GM13977 (cell line): Measurements from ENCODE around the gene IFI27L1.
A peak's percentile ranks its signal among the peaks of the same experiment; 100 is the strongest.

Experiments
- DNase-seq: peaks from one replicate; pipeline ENCODE4 v3.0.0; 2012; ENCODE audit warnings: low spot score
- in situ Hi-C: fragments of 300-500 bp; cut with MboI; formaldehyde crosslinking; loops from one replicate; pipeline ENCODE4 v1.12.0; 2022; ENCODE audit warnings: low sequenced_read_pairs, low pct_unique_long_range_greater_than_20kb, mixed read lengths, inconsistent platforms; ENCODE audit not compliant: unreplicated experiment
- TF ChIP-seq, protein P1 (sequence below): IDR thresholded peaks from 2 replicates; pipeline ENCODE4 v1.5.1; 2012; ENCODE audit warnings: mild to moderate bottlenecking, control low read depth; ENCODE audit not compliant: insufficient read depth; ENCODE audit errors: extremely low read depth, missing control alignments

IFI27L1 gene

DNA sequence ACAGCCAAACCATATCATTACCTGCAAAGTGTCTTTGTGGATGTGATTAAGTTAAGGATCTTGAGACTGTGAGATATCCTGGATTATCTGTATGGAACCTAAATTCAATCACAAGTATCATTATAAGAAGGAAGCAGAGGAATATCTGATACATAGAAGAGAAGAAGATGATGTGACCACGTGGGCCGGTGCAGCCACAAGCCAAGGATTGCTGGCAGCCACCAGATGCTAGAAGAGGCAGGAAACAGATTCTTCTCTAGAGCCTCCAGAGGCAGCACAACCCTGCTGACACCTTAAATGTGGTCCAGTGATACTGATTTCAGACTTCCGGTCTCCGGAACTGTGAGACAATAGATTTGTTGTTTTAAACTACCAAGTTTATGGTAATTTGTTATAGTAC, 54.4 kb downstream of the IFI27L1 start:
- in situ Hi-C loops: loop anchor here (25.0 kb wide), 1 partner anchor 98 kb away; the partner anchor contains the start of gene OTUB2
- TF ChIP-seq, protein P1, sequence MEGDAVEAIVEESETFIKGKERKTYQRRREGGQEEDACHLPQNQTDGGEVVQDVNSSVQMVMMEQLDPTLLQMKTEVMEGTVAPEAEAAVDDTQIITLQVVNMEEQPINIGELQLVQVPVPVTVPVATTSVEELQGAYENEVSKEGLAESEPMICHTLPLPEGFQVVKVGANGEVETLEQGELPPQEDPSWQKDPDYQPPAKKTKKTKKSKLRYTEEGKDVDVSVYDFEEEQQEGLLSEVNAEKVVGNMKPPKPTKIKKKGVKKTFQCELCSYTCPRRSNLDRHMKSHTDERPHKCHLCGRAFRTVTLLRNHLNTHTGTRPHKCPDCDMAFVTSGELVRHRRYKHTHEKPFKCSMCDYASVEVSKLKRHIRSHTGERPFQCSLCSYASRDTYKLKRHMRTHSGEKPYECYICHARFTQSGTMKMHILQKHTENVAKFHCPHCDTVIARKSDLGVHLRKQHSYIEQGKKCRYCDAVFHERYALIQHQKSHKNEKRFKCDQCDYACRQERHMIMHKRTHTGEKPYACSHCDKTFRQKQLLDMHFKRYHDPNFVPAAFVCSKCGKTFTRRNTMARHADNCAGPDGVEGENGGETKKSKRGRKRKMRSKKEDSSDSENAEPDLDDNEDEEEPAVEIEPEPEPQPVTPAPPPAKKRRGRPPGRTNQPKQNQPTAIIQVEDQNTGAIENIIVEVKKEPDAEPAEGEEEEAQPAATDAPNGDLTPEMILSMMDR: no peak
- DNase-seq: no peak

DNA sequence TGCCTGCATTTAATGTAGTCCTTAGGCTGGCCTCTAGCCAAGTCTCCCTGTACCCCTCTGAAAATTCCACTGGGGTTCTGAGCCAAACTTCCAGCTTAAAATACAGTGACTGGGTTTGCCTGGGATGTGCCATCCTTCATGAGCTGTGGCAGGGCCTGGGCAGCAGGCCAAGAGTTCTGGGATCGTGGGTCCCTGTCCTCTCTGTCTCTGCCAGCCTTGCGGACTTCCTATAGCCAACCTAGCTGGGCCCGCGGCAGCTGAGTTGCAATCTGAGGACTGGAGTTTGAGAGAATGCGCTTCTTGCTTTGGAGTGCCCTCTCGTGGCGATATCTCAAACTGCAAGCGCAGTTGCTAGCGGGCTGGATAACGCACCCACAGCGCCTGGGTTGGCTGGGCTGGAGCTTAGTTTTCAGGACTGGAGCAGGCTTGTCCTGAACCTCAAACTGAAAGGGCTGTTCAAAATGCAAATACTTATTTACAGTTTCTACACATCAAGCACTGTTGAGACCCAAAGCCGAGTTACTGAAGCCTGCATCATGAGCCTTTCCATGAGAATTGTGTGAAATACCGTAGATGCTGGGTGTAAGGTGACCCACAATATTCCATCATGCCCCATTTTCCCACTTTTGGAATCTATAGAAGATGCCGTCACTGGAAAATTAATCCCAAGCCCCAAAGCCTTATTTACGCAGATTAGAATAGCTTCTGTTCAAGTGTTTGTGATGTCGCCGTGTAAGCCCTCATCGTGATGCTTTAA, 55.6 kb downstream of the IFI27L1 start:
- in situ Hi-C loops: loop anchor here (25.0 kb wide), 1 partner anchor 99 kb away; the partner anchor contains the start of gene OTUB2
- TF ChIP-seq, protein P1: peak; percentile 98
- DNase-seq: peak; percentile 72

DNA sequence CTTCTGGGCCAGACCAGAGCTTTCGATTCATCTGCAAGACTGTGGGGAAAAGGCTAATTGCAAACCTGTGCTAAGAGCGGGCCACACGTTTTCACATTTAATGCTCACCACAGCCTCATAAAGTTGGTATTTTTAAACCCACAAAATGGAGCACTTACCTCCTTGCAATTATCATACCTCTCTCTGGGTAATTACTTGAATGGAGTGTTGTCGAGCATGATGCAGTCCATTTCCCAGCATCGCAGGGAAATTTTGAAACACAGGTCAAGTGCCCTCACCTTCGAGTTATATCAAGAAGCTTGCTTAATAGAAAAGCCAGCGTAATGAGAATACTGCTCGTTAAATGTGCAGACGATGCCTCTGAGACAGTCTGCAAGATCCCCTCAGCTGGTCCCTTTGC, 57.1 kb downstream of the IFI27L1 start:
- DNase-seq: no peak
- in situ Hi-C loops: loop anchor here (25.0 kb wide), 1 partner anchor 101 kb away; the partner anchor contains the start of gene OTUB2
- TF ChIP-seq, protein P1: no peak

DNA sequence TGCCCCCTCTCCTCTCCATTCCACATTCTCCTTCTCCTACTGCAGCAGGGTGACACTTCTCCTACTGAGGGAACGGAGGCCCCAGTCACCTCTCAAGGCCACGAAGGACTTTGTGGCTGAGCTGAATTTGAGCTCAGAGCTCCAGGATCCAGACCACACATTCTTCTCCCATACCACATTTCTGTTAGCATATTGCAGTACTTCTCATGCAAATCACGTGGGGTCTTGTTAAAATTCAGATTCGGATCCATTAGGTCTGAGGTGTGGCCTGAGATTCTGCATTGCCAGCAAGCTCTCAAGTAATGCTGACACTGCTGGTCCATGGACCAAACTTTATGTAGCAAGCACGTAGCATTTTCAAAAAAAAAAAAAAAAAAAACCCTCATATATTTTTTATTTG, 57.9 kb downstream of the IFI27L1 start:
- DNase-seq: no peak
- TF ChIP-seq, protein P1: no peak
- in situ Hi-C loops: loop anchor here (25.0 kb wide), 1 partner anchor 102 kb away; the partner anchor contains the start of gene OTUB2

DNA sequence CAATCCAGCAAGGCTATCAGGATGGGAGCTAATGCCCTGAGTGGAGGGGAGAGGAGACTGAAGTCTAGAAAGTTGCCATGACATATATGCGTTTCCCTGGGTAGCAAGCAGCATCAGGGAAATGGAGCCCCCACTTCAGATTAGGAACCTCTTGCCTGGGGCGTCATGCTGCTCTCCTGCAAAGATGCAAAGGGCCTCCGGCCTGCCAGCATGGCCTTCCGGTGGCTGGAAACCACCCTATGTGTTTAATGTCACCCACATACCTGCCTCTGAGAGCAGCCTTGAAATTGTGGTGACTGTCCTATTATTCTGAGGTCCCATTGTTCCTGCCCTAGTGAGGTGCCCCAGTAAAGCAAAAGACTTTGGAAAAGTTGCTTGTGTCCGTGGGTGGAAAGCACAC, 58.3 kb downstream of the IFI27L1 start:
- in situ Hi-C loops: loop anchor here (25.0 kb wide), 1 partner anchor 102 kb away; the partner anchor contains the start of gene OTUB2
- TF ChIP-seq, protein P1: no peak
- no peak for DNase-seq

DNA sequence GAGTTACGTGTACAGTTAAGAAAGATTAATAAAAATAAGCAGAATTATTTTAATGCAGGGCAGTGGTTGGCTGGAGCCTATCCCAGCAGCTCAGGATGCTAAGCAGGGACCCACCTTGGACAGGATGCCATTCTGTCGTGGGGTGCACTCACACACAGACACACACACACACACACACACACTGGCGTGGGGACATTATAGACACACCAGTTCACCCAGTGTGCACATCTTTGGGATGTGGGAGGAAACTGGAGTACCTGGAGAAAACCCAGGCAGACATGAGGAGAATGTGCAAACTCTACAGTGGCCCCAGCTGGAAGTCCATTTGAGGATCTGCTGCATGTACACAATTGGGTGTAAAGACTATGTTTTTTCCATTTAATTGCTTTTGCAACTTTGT, 61.1 kb downstream of the IFI27L1 start:
- in situ Hi-C loops: loop anchor here (25.0 kb wide), 1 partner anchor 105 kb away; the partner anchor contains the start of gene OTUB2

More for the DNA sequence above, 61.1 kb downstream of the IFI27L1 start:
- DNase-seq: no peak
- TF ChIP-seq, protein P1: no peak
